Endothelial cell of umbilical vein (primary cell): ENCODE measurements around the gene RPH3AL. TPM values are rescaled to one million over a fixed set of nuclear protein-coding genes. Genes with fewer than 3 reads are reported as not detected.

Source experiments
- BruUV-seq: library from RNA; stranded (reverse); fragments of 400-500 nt; replicated peaks from 2 replicates; lab custom pipeline; 2021; lab: Mats Ljungman, UMichigan
- CTCF ChIA-PET: fragments of 300-600, 350-600 bp; sonication (Branson Sonifier 250); formaldehyde crosslinking; loops from one replicate; lab custom pipeline; 2021; ENCODE audit warnings: antibody characterized with exemption, inconsistent platforms; lab: Charles Lee
- POLR2A ChIA-PET: fragments of 300-600, 350-600 bp; sonication (Branson Sonifier 250); formaldehyde crosslinking; loops from one replicate; lab custom pipeline; 2021; ENCODE audit warnings: antibody characterized with exemption, inconsistent platforms; lab: Charles Lee
- DNase-seq: peaks from one replicate; pipeline ENCODE4 v3.0.0-alpha.2; 2011; ENCODE audit warnings: low read depth, low spot score
- FAIRE-seq: peaks from 2 replicates; lab custom pipeline; 2011; peaks lifted over from hg19 to GRCh38; lab: Jason Lieb, UNC
- H2AFZ ChIP-seq: 2 replicates; pipeline ENCODE4 v1.6.0; 2012; ENCODE audit warnings: low read depth, low read length, control low read depth, inconsistent platforms
- H3K27ac ChIP-seq: 2 replicates; pipeline ENCODE4 v1.5.1; 2011; ENCODE audit warnings: low read depth, mild to moderate bottlenecking, control low read depth, low read length, moderate library complexity; ENCODE audit not compliant: insufficient read depth
- H3K27me3 ChIP-seq, 2 experiments: 2 replicates each; pipeline versions ENCODE4 v1.6.0 to v1.6.1; 2011; ENCODE audit warnings: low read length in 2 of 2, mixed read lengths in 1 of 2; ENCODE audit not compliant: control insufficient read depth in 2 of 2, insufficient read depth in 2 of 2
- H3K36me3 ChIP-seq, 2 experiments: 2 replicates in 1 of 2; 3 replicates in 1 of 2; pipeline ENCODE4 v1.5.1; 2011; ENCODE audit warnings: low read length in 2 of 2, mild to moderate bottlenecking in 1 of 2, moderate library complexity in 1 of 2; ENCODE audit not compliant: control insufficient read depth in 2 of 2, insufficient read depth in 2 of 2; ENCODE audit errors: extremely low read depth in 1 of 2
- H3K4me1 ChIP-seq: 3 replicates; pipeline ENCODE4 v1.5.1; 2011; ENCODE audit warnings: mild to moderate bottlenecking, low read length; ENCODE audit not compliant: control insufficient read depth, insufficient read depth; ENCODE audit errors: extremely low read depth
- H3K4me2 ChIP-seq: 2 replicates; pipeline ENCODE4 v1.6.1; 2011; ENCODE audit warnings: low read length, control low read depth, mixed read lengths; ENCODE audit not compliant: insufficient read depth
- H3K4me3 ChIP-seq, 3 experiments: fragments of 200-600 bp in 1 of 3; sonication (generic), shearing (Covaris generic) in 1 of 3; replicated peaks in 1 of 3; 2 replicates each; pipeline ENCODE4 v1.5.1; 2011 to 2016; ENCODE audit warnings: control low read depth in 3 of 3, low read length in 3 of 3, mild to moderate bottlenecking in 2 of 3, inconsistent platforms in 1 of 3, low read depth in 1 of 3, moderate library complexity in 1 of 3; ENCODE audit not compliant: insufficient read depth in 1 of 3
- H3K79me2 ChIP-seq: 2 replicates; pipeline ENCODE4 v1.6.0; 2012; ENCODE audit warnings: low read length, inconsistent platforms; ENCODE audit not compliant: control insufficient read depth, insufficient read depth
- H3K9ac ChIP-seq: replicated peaks from 2 replicates; pipeline ENCODE3; 2011; ENCODE audit warnings: low read length, control low read depth; ENCODE audit not compliant: insufficient read depth; ENCODE audit errors: extremely low read depth
- H3K9me1 ChIP-seq: replicated peaks from 3 replicates; pipeline ENCODE4 v1.6.0; 2011; ENCODE audit warnings: mild to moderate bottlenecking, low read length; ENCODE audit not compliant: control insufficient read depth, insufficient read depth; ENCODE audit errors: extremely low read depth
- H3K9me3 ChIP-seq: replicated peaks from 2 replicates; pipeline ENCODE4 v1.5.1; 2012; ENCODE audit warnings: low read length, inconsistent platforms; ENCODE audit not compliant: control insufficient read depth, insufficient read depth
- H4K20me1 ChIP-seq: replicated peaks from 2 replicates; pipeline ENCODE3; 2011; ENCODE audit warnings: mild to moderate bottlenecking, low read length; ENCODE audit not compliant: control insufficient read depth, insufficient read depth; ENCODE audit errors: extremely low read depth
- CTCF ChIP-seq, 2 donors: IDR thresholded peaks; 1 replicate in 1 of 2; 2 replicates in 1 of 2; pipeline ENCODE4 v1.5.1; 2011; ENCODE audit warnings: low read length in 2 of 2, mild to moderate bottlenecking in 2 of 2, moderate library complexity in 2 of 2, control low read depth in 1 of 2, inconsistent platforms in 1 of 2, low read depth in 1 of 2; ENCODE audit not compliant: insufficient read depth in 1 of 2; ENCODE audit errors: extremely low read depth in 1 of 2
- EZH2 ChIP-seq: IDR thresholded peaks from 2 replicates; pipeline ENCODE4 v1.6.1; 2012; ENCODE audit warnings: borderline replicate concordance, low read depth, mild to moderate bottlenecking, moderate library complexity, low read length, inconsistent platforms; ENCODE audit not compliant: severe bottlenecking
- FOS ChIP-seq: IDR thresholded peaks from 2 replicates; pipeline ENCODE4 v1.6.1; 2011; ENCODE audit warnings: mild to moderate bottlenecking, low read length, moderate library complexity, borderline replicate concordance; ENCODE audit not compliant: insufficient read depth
- GATA2 ChIP-seq: IDR thresholded peaks from 2 replicates; pipeline ENCODE4 v1.7.0; 2011; ENCODE audit warnings: low read depth, mild to moderate bottlenecking, moderate library complexity, mixed read lengths, low read length; ENCODE audit not compliant: insufficient read length, insufficient read depth
- JUN ChIP-seq: IDR thresholded peaks from 2 replicates; pipeline ENCODE4 v1.6.1; 2011; ENCODE audit warnings: borderline replicate concordance, low read depth; ENCODE audit not compliant: insufficient read length, insufficient read depth
- MAX ChIP-seq: IDR thresholded peaks from 2 replicates; pipeline ENCODE4 v1.6.1; 2011; ENCODE audit not compliant: insufficient read depth, insufficient read length
- MYC ChIP-seq: IDR thresholded peaks from one replicate; pipeline ENCODE4 v1.6.1; 2011; ENCODE audit warnings: mild to moderate bottlenecking, low read depth, low read length
- POLR2A ChIP-seq: IDR thresholded peaks from 2 replicates; pipeline ENCODE4 v1.6.1; 2012; ENCODE audit warnings: low read depth, mild to moderate bottlenecking, control low read depth, low read length
- POLR2AphosphoS5 ChIP-seq: IDR thresholded peaks from 2 replicates; pipeline ENCODE4 v1.6.1; 2012; ENCODE audit warnings: low read depth, mild to moderate bottlenecking, control low read depth, low read length, moderate library complexity; ENCODE audit not compliant: insufficient read depth
- dilution Hi-C: fragments of 300-500 bp; cut with MboI; formaldehyde crosslinking; loops from one replicate; pipeline ENCODE4 v1.15.0; 2019; ENCODE audit warnings: low sequenced_read_pairs; ENCODE audit not compliant: extremely low pct_ligation_motif_present
- intact Hi-C: fragments of 100-400 bp; cut with micrococcal nuclease; formaldehyde crosslinking; loops from one replicate; pipeline ENCODE4 v1.10.0; 2022
- polyA plus RNA-seq, 4 experiments: library from polyadenylated mRNA; depleted of rRNA in 3 of 4; stranded (reverse) in 3 of 4; unstranded in 1 of 4; fragments of >200 nt; gene quantifications; 2 replicates each; pipeline versions ENCODE4 v1.2.1 to v1.2.3, GENCODE V29; 2011 to 2012; ENCODE audit warnings: missing spikeins in 1 of 4
- total RNA-seq: library from RNA; stranded (reverse); gene quantifications from 2 replicates; pipeline ENCODE4 v1.2.3, GENCODE V29; 2021

RPH3AL gene
- total and polyA plus RNA-seq, 2 donors (not counting 3 experiments of a cell fraction or from before 2014, with no cell fraction given) = 4.1 to 7.0 TPM

- Histone ChIP-seq H3K4me2 (no peak overlapping the region), H3K9ac (no peak overlapping the region), H2AFZ (no peak overlapping the region), H3K79me2 (no peaks in the 10 kb centered on the region), H3K4me3 (no peak overlapping the region), H3K9me1 (no peaks in the 10 kb centered on the region), H4K20me1 (no peaks in the 10 kb centered on the region), H3K27ac (no peak overlapping the region), H3K36me3 (no peaks in the 10 kb centered on the region), H3K27me3 (no peaks in the 10 kb centered on the region), H3K4me1 (peaks cover 13% of the 10 kb centered on the region), H3K9me3 (no peaks in the 10 kb centered on the region)
- no peak for FAIRE-seq
- dilution Hi-C loops = no loop called here
- TF ChIP-seq MYC (no peak), GATA2 (no peak), FOS (no peak), POLR2AphosphoS5 (no peak), POLR2A (no peak), JUN (no peak), MAX (no peak), EZH2 (no peak), CTCF (IDR thresholded peaks at IDR 0.05; ENCODE audit: extremely low read depth in 1 of 2, insufficient read depth in 1 of 2, low read depth in 1 of 2, low read length in 2 of 2) (no peak)
- POLR2A ChIA-PET = no interaction called here
- no peak for DNase-seq
- intact Hi-C loops = no loop called here
- BruUV-seq = no TSS peak
- CTCF ChIA-PET = no interaction called here
These were observed 148.0 kb downstream of the RPH3AL start for GRCh38 chr17:204427-205147.
